AG09319 (cell line): ENCODE measurements around the gene NECAB2.
A peak's percentile ranks its signal among the peaks of the same experiment; 100 is the strongest.

Source experiments
- DNase-seq: peaks from one replicate; pipeline ENCODE4 v3.0.0-alpha.2; 2010; ENCODE audit warnings: low read depth; ENCODE audit errors: extremely low read depth
- TF ChIP-seq, protein P1 (sequence below): IDR thresholded peaks from 2 replicates; pipeline ENCODE4 v1.5.1; 2011; ENCODE audit warnings: low read depth, mild to moderate bottlenecking, inconsistent platforms, low read length, moderate library complexity

NECAB2 gene

DNA sequence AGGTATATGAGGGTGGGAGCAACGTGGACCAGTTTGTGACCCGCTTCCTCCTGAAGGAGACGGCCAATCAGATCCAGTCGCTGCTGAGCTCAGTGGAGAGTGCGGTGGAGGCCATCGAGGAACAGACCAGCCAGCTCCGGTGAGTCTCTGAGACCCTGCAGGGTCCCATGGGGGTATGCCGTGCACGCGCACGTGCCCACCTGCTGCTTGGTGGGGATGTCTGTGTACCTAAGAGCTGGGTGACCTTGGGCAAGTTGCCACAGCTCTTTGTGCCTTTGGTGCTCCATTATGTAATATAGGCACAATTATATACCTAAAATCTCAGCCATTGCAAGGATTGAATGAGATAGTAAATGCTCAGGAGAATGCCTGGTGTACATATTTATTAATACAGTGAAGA lies 22.4 kb downstream of the NECAB2 start:
- no peak for DNase-seq
- TF ChIP-seq, protein P1, sequence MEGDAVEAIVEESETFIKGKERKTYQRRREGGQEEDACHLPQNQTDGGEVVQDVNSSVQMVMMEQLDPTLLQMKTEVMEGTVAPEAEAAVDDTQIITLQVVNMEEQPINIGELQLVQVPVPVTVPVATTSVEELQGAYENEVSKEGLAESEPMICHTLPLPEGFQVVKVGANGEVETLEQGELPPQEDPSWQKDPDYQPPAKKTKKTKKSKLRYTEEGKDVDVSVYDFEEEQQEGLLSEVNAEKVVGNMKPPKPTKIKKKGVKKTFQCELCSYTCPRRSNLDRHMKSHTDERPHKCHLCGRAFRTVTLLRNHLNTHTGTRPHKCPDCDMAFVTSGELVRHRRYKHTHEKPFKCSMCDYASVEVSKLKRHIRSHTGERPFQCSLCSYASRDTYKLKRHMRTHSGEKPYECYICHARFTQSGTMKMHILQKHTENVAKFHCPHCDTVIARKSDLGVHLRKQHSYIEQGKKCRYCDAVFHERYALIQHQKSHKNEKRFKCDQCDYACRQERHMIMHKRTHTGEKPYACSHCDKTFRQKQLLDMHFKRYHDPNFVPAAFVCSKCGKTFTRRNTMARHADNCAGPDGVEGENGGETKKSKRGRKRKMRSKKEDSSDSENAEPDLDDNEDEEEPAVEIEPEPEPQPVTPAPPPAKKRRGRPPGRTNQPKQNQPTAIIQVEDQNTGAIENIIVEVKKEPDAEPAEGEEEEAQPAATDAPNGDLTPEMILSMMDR, result no peak

DNA sequence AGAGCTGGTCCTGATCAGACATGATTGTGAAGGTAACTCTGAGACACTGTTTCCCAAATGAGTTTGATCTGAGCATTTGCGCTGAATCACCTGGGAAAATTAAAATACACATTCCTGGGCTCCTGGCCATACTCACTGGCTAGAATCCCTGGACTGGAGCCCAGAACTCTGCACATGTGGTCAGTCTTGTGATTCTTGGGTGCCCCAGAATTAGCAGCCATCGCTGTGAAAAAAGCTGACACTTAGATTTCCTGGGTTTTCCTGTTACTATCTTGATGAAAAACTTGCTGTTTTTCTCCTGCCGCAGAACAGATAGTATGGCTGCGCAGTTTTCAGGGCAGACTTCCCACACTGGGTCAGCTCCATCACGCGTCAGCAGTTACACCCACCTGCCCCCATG lies 24.6 kb downstream of the NECAB2 start:
- TF ChIP-seq, protein P1, result no peak
- peak; percentile 11 for DNase-seq

DNA sequence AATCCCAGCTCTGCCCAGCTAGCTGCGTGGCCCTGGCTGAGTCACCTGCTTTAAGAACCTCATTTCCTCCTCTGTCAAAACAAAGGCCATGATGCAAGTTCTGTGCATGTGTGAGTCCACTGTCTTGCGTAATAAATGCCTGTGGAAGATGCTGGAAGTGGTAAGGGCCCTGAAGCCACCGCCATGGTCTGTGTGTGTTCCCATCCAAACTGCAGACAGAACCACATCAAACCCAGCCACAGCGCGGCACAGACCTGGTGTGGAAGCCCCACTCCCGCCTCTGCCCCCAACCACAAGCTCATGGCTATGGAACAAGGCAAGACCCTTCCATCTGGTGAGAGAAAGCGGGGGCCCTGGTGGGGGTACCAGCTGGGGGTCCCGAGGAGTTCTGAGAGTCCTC lies 26.0 kb downstream of the NECAB2 start:
- peak; percentile 77 for DNase-seq
- TF ChIP-seq, protein P1, result no peak

DNA sequence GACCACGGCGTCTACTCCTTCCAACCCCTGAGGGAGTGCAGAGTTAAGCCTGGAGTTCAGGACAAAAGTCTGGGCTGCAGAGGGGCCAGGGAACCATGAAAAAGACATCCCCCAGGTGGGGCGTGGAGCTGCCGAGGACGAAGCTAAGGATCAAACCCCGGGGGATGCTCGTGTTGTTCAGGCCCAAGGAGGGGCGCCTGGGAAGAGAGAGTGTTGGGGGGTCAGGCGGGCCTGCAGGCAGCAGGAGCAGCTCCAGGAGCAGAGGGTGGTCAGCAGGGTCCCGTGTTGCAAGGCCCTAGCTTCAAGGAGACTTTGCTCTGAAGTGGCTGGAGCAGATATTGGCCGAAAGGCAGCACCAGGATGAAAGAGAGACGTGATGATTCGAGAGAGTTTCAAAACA lies 26.7 kb downstream of the NECAB2 start:
- TF ChIP-seq, protein P1, result no peak

DNA sequence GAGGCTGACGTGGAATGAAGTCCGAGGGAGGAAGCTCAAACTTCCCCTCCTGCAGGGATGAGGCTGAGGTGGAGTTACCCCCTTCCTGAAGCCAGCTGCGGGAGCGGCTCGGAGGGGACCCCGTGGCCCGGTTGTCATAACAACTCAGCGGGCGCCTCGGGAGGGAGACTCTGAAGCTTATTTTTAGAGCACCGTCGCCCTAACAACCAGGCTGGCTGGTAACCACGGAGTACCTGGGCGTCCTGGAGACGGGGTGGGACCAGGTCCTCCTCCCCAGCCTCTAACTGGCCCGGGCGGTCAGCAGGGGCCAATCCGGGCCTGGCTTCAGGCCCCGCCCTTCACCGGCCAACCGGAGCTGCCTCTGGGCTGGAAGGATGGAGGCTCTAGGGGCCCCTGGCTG lies 27.7 kb downstream of the NECAB2 start:
- no peak for DNase-seq
- TF ChIP-seq, protein P1, result no peak

More for the DNA sequence above, 26.7 kb downstream of the NECAB2 start:
- no peak for DNase-seq

DNA sequence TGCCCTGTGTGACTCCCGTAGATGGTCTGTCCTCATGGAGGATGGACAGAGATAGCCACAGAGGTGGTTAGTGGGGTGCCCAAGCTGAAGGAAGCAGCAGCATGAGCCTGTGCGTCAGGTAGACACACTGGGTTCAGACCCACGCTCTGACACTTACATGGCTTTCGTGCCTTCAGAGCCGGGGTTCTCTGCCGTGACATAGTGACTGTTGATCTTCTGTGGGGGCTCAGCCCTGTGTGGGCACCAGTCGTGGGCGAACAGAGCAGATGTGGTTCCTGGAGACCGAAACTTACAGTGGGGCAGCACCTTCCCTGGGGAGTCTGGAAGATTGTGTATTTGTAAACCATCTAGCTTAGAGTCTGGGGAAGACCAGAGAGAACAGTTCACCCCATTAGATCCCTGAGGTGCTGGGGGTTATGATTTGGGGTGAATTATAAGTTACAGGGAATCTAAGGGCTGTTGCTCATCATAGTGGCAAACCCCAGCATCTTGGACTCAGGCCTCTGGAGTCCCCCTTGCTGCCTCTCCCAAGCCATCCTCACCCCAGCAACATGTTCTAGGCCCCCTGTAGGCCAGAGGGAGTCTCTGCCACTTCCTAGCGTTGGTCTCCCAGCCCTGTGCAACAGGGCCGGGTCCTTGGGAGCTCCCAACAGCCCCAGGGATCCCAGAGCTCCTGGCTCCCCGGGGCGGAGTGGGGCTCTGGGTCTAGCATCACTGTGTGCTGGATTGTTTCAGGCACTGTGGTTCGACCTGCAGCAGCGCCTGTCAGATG lies 28.6 kb downstream of the NECAB2 start:
- no peak for DNase-seq

DNA sequence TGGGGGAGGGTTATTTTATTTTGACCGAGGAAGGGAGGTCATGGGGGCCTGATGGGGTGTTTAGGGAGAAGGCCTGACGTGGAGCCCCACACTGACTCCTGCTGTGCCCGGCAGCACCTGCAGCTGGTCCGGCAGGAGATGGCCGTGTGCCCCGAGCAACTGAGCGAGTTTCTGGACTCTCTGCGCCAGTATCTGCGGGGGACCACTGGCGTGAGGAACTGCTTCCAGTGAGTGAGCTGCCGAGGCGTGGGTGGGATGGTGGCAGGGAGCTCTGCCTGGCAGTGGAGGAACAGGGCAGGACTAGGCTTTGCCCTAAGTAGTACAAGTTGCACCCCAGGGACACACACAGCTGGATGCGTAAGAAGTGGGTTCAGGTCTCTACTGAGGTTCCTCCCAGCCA lies 30.0 kb downstream of the NECAB2 start:
- TF ChIP-seq, protein P1, result no peak
- no peak for DNase-seq

More for the DNA sequence above, 28.6 kb downstream of the NECAB2 start:
- TF ChIP-seq, protein P1, result no peak; the same call in 1 of the 2 replicates
